Measurements from ENCODE around the gene TMUB2.

GRCh38 chr17:44197980-44198720, 11.4 kb downstream of the TMUB2 start:
- peak; percentile 14; the same call in 1 of the 2 replicates for TF ChIP-seq CTCF (IDR thresholded peaks at IDR 0.05; ENCODE audit: low read depth, low read length)
- no peak for TF ChIP-seq EZH2phosphoT487 (IDR thresholded peaks at IDR 0.05; ENCODE audit: low read depth)
